Astrocyte (in vitro differentiated cells and primary cell): Measurements from ENCODE around the gene EIF3J. TPM values are rescaled to one million over a fixed set of nuclear protein-coding genes. Genes with fewer than 3 reads are reported as not detected.

ENCODE experiments used
- DNase-seq: peaks from one replicate; pipeline ENCODE4 v3.0.0-alpha.2; 2010; ENCODE audit warnings: low read depth
- FAIRE-seq: peaks from 2 replicates; lab custom pipeline; 2011; peaks lifted over from hg19 to GRCh38; lab: Jason Lieb, UNC
- H2AFZ ChIP-seq: 2 replicates; pipeline ENCODE4 v1.6.0; 2012; ENCODE audit warnings: low read depth, low read length, inconsistent platforms
- H3K27ac ChIP-seq: 2 replicates; pipeline ENCODE4 v1.5.1; 2011; ENCODE audit warnings: low read depth, low read length, inconsistent platforms
- H3K27me3 ChIP-seq: 2 replicates; pipeline ENCODE4 v1.6.0; 2011; ENCODE audit warnings: low read length, inconsistent platforms; ENCODE audit not compliant: insufficient read depth
- H3K36me3 ChIP-seq: 2 replicates; pipeline ENCODE4 v1.5.1; 2011; ENCODE audit warnings: low read length, inconsistent platforms; ENCODE audit not compliant: insufficient read depth
- H3K4me1 ChIP-seq: 2 replicates; pipeline ENCODE4 v1.5.1; 2011; ENCODE audit warnings: low read length, inconsistent platforms; ENCODE audit not compliant: insufficient read depth
- H3K4me2 ChIP-seq: 2 replicates; pipeline ENCODE4 v1.6.0; 2012; ENCODE audit warnings: low read length, inconsistent platforms
- H3K4me3 ChIP-seq: 2 replicates; pipeline ENCODE4 v1.5.1; 2011; ENCODE audit warnings: low read depth, mild to moderate bottlenecking, low read length, inconsistent platforms; ENCODE audit not compliant: insufficient read depth
- H3K79me2 ChIP-seq: 2 replicates; pipeline ENCODE4 v1.6.0; 2012; ENCODE audit warnings: mild to moderate bottlenecking, low read length, inconsistent platforms; ENCODE audit not compliant: insufficient read depth
- H3K9ac ChIP-seq: 2 replicates; pipeline ENCODE4 v1.6.0; 2012; ENCODE audit warnings: mild to moderate bottlenecking, low read length, inconsistent platforms
- H3K9me3 ChIP-seq: 2 replicates; pipeline ENCODE4 v1.5.1; 2012; ENCODE audit warnings: low read depth, mild to moderate bottlenecking, low read length, inconsistent platforms; ENCODE audit not compliant: insufficient read depth
- H4K20me1 ChIP-seq: 2 replicates; pipeline ENCODE4 v1.6.0; 2012; ENCODE audit warnings: low read length, inconsistent platforms; ENCODE audit not compliant: insufficient read depth
- H3K27ac Mint-ChIP-seq: one replicate; pipeline ENCODE4 v1.8.0; 2021; ENCODE audit warnings: mild to moderate bottlenecking, mixed read lengths; ENCODE audit not compliant: unreplicated experiment
- H3K27me3 Mint-ChIP-seq: one replicate; pipeline ENCODE4 v1.8.0; 2021; ENCODE audit warnings: low read depth, mixed read lengths; ENCODE audit not compliant: unreplicated experiment
- H3K36me3 Mint-ChIP-seq: one replicate; pipeline ENCODE4 v1.8.0; 2021; ENCODE audit warnings: low read depth, mixed read lengths; ENCODE audit not compliant: unreplicated experiment
- H3K4me1 Mint-ChIP-seq: one replicate; pipeline ENCODE4 v1.8.0; 2021; ENCODE audit warnings: low read depth, mixed read lengths; ENCODE audit not compliant: unreplicated experiment
- H3K4me3 Mint-ChIP-seq: one replicate; pipeline ENCODE4 v1.8.0; 2021; ENCODE audit warnings: mild to moderate bottlenecking, moderate library complexity, mixed read lengths; ENCODE audit not compliant: unreplicated experiment
- H3K9me3 Mint-ChIP-seq: one replicate; pipeline ENCODE4 v1.8.0; 2021; ENCODE audit warnings: mild to moderate bottlenecking, mixed read lengths; ENCODE audit not compliant: unreplicated experiment
- CTCF ChIP-seq: IDR thresholded peaks from 2 replicates; pipeline ENCODE4 v1.5.1; 2011; ENCODE audit warnings: low read depth, mild to moderate bottlenecking, inconsistent platforms, low read length, moderate library complexity; ENCODE audit not compliant: insufficient read depth
- EZH2 ChIP-seq: IDR thresholded peaks from 2 replicates; pipeline ENCODE4 v1.6.1; 2012; ENCODE audit warnings: mild to moderate bottlenecking, low read length, inconsistent platforms; ENCODE audit not compliant: insufficient read depth
- total RNA-seq: library from RNA; stranded (reverse); gene quantifications from 2 replicates; pipeline ENCODE4 v1.2.1, GENCODE V29; 2021

Gene EIF3J
- total RNA-seq, 1 donor from 2014 or later: 133 TPM

- Histone ChIP-seq H2AFZ (no peak overlapping the region), H3K4me1 (peaks cover 3% of the 10 kb centered on the region), H3K27me3 (no peaks in the 10 kb centered on the region), H3K9ac (no peak overlapping the region), H3K9me3 (no peaks in the 10 kb centered on the region), H3K36me3 (peaks cover 22% of the 10 kb centered on the region), H3K27ac (no peak overlapping the region), H3K79me2 (no peaks in the 10 kb centered on the region), H4K20me1 (no peaks in the 10 kb centered on the region), H3K4me2 (no peak overlapping the region), H3K4me3 (no peak overlapping the region)
- peaks cover 3% of the 10 kb centered on the region for H3K4me1 Mint-ChIP-seq
- no peak overlapping the region for H3K4me3 Mint-ChIP-seq
- no peak overlapping the region for H3K27ac Mint-ChIP-seq
- no peak for FAIRE-seq
- H3K36me3 Mint-ChIP-seq: peaks cover 10% of the 10 kb centered on the region
- H3K27me3 Mint-ChIP-seq: no peaks in the 10 kb centered on the region
- DNase-seq: no peak
- TF ChIP-seq CTCF: no peak
- TF ChIP-seq EZH2: no peak
- no peaks in the 10 kb centered on the region for H3K9me3 Mint-ChIP-seq
These were observed 58.9 kb downstream of the EIF3J start for GRCh38 chr15:44595656-44596510.

- Mint-ChIP-seq H3K4me1 (peaks cover 3% of the 10 kb centered on the region), H3K9me3 (no peaks in the 10 kb centered on the region), H3K36me3 (peaks cover 10% of the 10 kb centered on the region), H3K4me3 (no peak overlapping the region), H3K27ac (no peak overlapping the region), H3K27me3 (no peaks in the 10 kb centered on the region)
- Histone ChIP-seq H3K9ac (no peak overlapping the region), H3K9me3 (no peaks in the 10 kb centered on the region), H2AFZ (no peak overlapping the region), H3K4me3 (no peak overlapping the region), H3K36me3 (peaks cover 18% of the 10 kb centered on the region), H3K4me2 (no peak overlapping the region), H4K20me1 (no peaks in the 10 kb centered on the region), H3K4me1 (peaks cover 3% of the 10 kb centered on the region), H3K79me2 (no peaks in the 10 kb centered on the region), H3K27ac (no peak overlapping the region), H3K27me3 (no peaks in the 10 kb centered on the region)
- no peak for TF ChIP-seq CTCF
- no peak for DNase-seq
- no peak for FAIRE-seq
These were observed 59.6 kb downstream of the EIF3J start for GRCh38 chr15:44596511-44597010.

GRCh38 chr15:44598066-44598465 is 61.1 kb downstream of the EIF3J start:
- H3K9ac ChIP-seq: no peak overlapping the region
- H3K4me3 Mint-ChIP-seq: no peak overlapping the region
- H3K4me1 ChIP-seq: peaks cover 3% of the 10 kb centered on the region
- H3K27me3 ChIP-seq: no peaks in the 10 kb centered on the region
- no peaks in the 10 kb centered on the region for H3K27me3 Mint-ChIP-seq
- FAIRE-seq: no peak
- no peak overlapping the region for H3K27ac Mint-ChIP-seq
- H3K27ac ChIP-seq: no peak overlapping the region
- no peak for DNase-seq
- H3K4me1 Mint-ChIP-seq: peaks cover 3% of the 10 kb centered on the region
- H2AFZ ChIP-seq: no peak overlapping the region
- no peaks in the 10 kb centered on the region for H4K20me1 ChIP-seq
- peaks cover 17% of the 10 kb centered on the region for H3K36me3 Mint-ChIP-seq
- no peaks in the 10 kb centered on the region for H3K79me2 ChIP-seq
- H3K9me3 Mint-ChIP-seq: no peaks in the 10 kb centered on the region
- TF ChIP-seq EZH2: no peak
- no peak for TF ChIP-seq CTCF
- no peak overlapping the region for H3K4me3 ChIP-seq
- no peak overlapping the region for H3K4me2 ChIP-seq
- H3K9me3 ChIP-seq: no peaks in the 10 kb centered on the region
- H3K36me3 ChIP-seq: peaks cover 14% of the 10 kb centered on the region
